Activated CD8-positive, alpha-beta memory T cell treated with anti-CD3 and anti-CD28 coated beads for 48 hours (primary cell): ENCODE results near the gene FAM50B.
"Not testable (repeated sequence)": the region's sequence is repeated elsewhere in the genome, so short reads cannot be mapped to it uniquely, and the experiment has no call there.

Source experiments
- DNase-seq, 3 experiments: peaks; one replicate each; pipeline ENCODE4 v3.0.0-alpha.2; 2020; ENCODE audit warnings: low read depth in 2 of 3, low spot score in 2 of 3

FAM50B gene

GRCh38 chr6:3847521-3847920 lies 1.7 kb upstream of the FAM50B start:
- DNase-seq = no peak

- DNase-seq = no peak
Measured at GRCh38 chr6:3848380-3848779, 793 bp upstream of the FAM50B start.

- DNase-seq = no peak
Measured at GRCh38 chr6:3849681-3850450, 693 bp downstream of the FAM50B start.

GRCh38 chr6:3850451-3851203 lies 1.5 kb downstream of the FAM50B start:
- DNase-seq = no peak

GRCh38 chr6:3851839-3852238 lies 2.7 kb downstream of the FAM50B start:
- DNase-seq = no peak

GRCh38 chr6:3852391-3852790 lies 3.2 kb downstream of the FAM50B start:
- DNase-seq = no peak

GRCh38 chr6:3855866-3856265 lies 6.7 kb downstream of the FAM50B start:
- no peak for DNase-seq

GRCh38 chr6:3856576-3856975 lies 7.4 kb downstream of the FAM50B start:
- no peak for DNase-seq

GRCh38 chr6:3857468-3858456 lies 8.6 kb downstream of the FAM50B start:
- no peak for DNase-seq

GRCh38 chr6:3859878-3860552 lies 10.8 kb downstream of the FAM50B start:
- DNase-seq = no peak

- no peak for DNase-seq
Measured at GRCh38 chr6:3861424-3861823, 12.3 kb downstream of the FAM50B start.

GRCh38 chr6:3862038-3862437 lies 12.9 kb downstream of the FAM50B start:
- DNase-seq = no peak

- not testable (repeated sequence) for DNase-seq
Measured at GRCh38 chr6:3863322-3863721, 14.1 kb downstream of the FAM50B start.

- no peak for DNase-seq
Measured at GRCh38 chr6:3865463-3865862, 16.3 kb downstream of the FAM50B start.

GRCh38 chr6:3867641-3868502 lies 18.7 kb downstream of the FAM50B start:
- DNase-seq = no peak

GRCh38 chr6:3868544-3868943 lies 19.4 kb downstream of the FAM50B start:
- DNase-seq = no peak

GRCh38 chr6:3869284-3869631 lies 20.1 kb downstream of the FAM50B start:
- no peak for DNase-seq

GRCh38 chr6:3869632-3870527 lies 20.7 kb downstream of the FAM50B start:
- no peak for DNase-seq

GRCh38 chr6:3870528-3870925 lies 21.4 kb downstream of the FAM50B start:
- DNase-seq = no peak
